H1 (cell line): Measurements from ENCODE around the gene TEKT3. TPM values are rescaled to one million over a fixed set of nuclear protein-coding genes. Genes with fewer than 3 reads are reported as not detected.

ENCODE experiments used
- CTCF ChIA-PET: fragments of 300-600 bp; sonication (Branson Sonifier 250); formaldehyde crosslinking; loops from one replicate; lab custom pipeline; 2021; ENCODE audit not compliant: partially characterized antibody; lab: Charles Lee
- POLR2A ChIA-PET: fragments of 300-600 bp; sonication (Branson Sonifier 250); formaldehyde crosslinking; loops from one replicate; lab custom pipeline; 2021; ENCODE audit warnings: inconsistent platforms; ENCODE audit not compliant: partially characterized antibody; lab: Charles Lee
- DNase-seq, 2 experiments: peaks; one replicate each; pipeline versions ENCODE4 v3.0.0 to v3.0.0-alpha.2; 2010 to 2022; ENCODE audit warnings: low spot score in 2 of 2, low read depth in 1 of 2, mixed read lengths in 1 of 2
- FAIRE-seq: peaks from 2 replicates; lab custom pipeline; 2011; peaks lifted over from hg19 to GRCh38; lab: Jason Lieb, UNC
- H2AFZ ChIP-seq: 2 replicates; pipeline ENCODE4 v1.8.1; 2012; ENCODE audit warnings: low read length, inconsistent platforms
- H2AK5ac ChIP-seq: 2 replicates; pipeline ENCODE4 v1.6.1; 2013; ENCODE audit warnings: low read depth, low read length
- H2BK120ac ChIP-seq: replicated peaks from 2 replicates; pipeline ENCODE3; 2013; ENCODE audit warnings: low read depth, low read length, inconsistent platforms
- H2BK12ac ChIP-seq: 2 replicates; pipeline ENCODE4 v1.6.1; 2013; ENCODE audit warnings: low read depth, low read length
- H2BK15ac ChIP-seq: 2 replicates; pipeline ENCODE4 v1.6.1; 2013; ENCODE audit warnings: low read length
- H2BK20ac ChIP-seq: 2 replicates; pipeline ENCODE4 v1.6.1; 2013; ENCODE audit warnings: low read length
- H2BK5ac ChIP-seq: 2 replicates; pipeline ENCODE4 v1.6.1; 2013; ENCODE audit warnings: low read depth, low read length
- H3K14ac ChIP-seq: 2 replicates; pipeline ENCODE4 v1.6.1; 2013; ENCODE audit warnings: inconsistent platforms; ENCODE audit not compliant: insufficient read length
- H3K18ac ChIP-seq: 2 replicates; pipeline ENCODE4 v1.6.1; 2013; ENCODE audit warnings: low read length; ENCODE audit errors: extremely low read depth
- H3K23ac ChIP-seq: 2 replicates; pipeline ENCODE4 v1.6.1; 2013; ENCODE audit warnings: inconsistent platforms; ENCODE audit not compliant: insufficient read length
- H3K23me2 ChIP-seq: 2 replicates; pipeline ENCODE4 v1.6.1; 2013; ENCODE audit warnings: low read depth, low read length
- H3K27ac ChIP-seq: 2 replicates; pipeline ENCODE4 v1.6.1; 2011; ENCODE audit warnings: low read depth, low read length, inconsistent platforms
- H3K27me3 ChIP-seq, 4 experiments: replicated peaks in 1 of 4; 1 replicate in 1 of 4; 2 replicates in 3 of 4; pipeline versions ENCODE4 v1.6.1 to v1.8.1; 2011 to 2013; ENCODE audit warnings: low read length in 3 of 4, mild to moderate bottlenecking in 3 of 4, inconsistent platforms in 2 of 4, mixed read lengths in 2 of 4, moderate library complexity in 1 of 4; ENCODE audit not compliant: control insufficient read depth in 3 of 4, insufficient read depth in 3 of 4; ENCODE audit errors: extremely low read depth in 1 of 4
- H3K36me3 ChIP-seq, 4 experiments: 2 replicates each; pipeline versions ENCODE4 v1.6.1 to v1.8.1; 2011 to 2013; ENCODE audit warnings: mild to moderate bottlenecking in 4 of 4, low read length in 3 of 4, moderate library complexity in 2 of 4, control low read depth in 1 of 4, inconsistent platforms in 1 of 4; ENCODE audit not compliant: insufficient read depth in 4 of 4, control insufficient read depth in 2 of 4
- H3K4ac ChIP-seq: replicated peaks from 2 replicates; pipeline ENCODE3; 2013; ENCODE audit warnings: low read length, low read depth, mixed read lengths, inconsistent platforms; ENCODE audit not compliant: insufficient read length
- H3K4me1 ChIP-seq, 4 experiments: replicated peaks in 1 of 4; 1 replicate in 1 of 4; 2 replicates in 3 of 4; pipeline versions ENCODE4 v1.6.1 to v1.8.1; 2011 to 2013; ENCODE audit warnings: low read length in 3 of 4, inconsistent platforms in 2 of 4, mixed read lengths in 1 of 4; ENCODE audit not compliant: insufficient read depth in 4 of 4, control insufficient read depth in 3 of 4
- H3K4me2 ChIP-seq, 2 experiments: 2 replicates each; pipeline versions ENCODE4 v1.6.1 to v1.8.1; 2011 to 2013; ENCODE audit warnings: low read depth in 2 of 2, low read length in 2 of 2, control low read depth in 1 of 2, inconsistent platforms in 1 of 2, mild to moderate bottlenecking in 1 of 2; ENCODE audit not compliant: insufficient read depth in 1 of 2
- H3K4me3 ChIP-seq, 4 experiments: fragments of 200-600, 300-600 bp in 1 of 4; sonication (generic), shearing (Covaris generic), sonication (Bioruptor Twin) in 1 of 4; 2 replicates each; pipeline versions ENCODE4 v1.5.1 to v1.8.1; 2011 to 2016; ENCODE audit warnings: low read length in 4 of 4, low read depth in 3 of 4, control low read depth in 2 of 4, inconsistent platforms in 2 of 4, mild to moderate bottlenecking in 2 of 4, mixed read lengths in 1 of 4, moderate library complexity in 1 of 4; ENCODE audit not compliant: insufficient read depth in 2 of 4; ENCODE audit errors: extremely low read depth in 1 of 4
- H3K56ac ChIP-seq: replicated peaks from 2 replicates; pipeline ENCODE3; 2013; ENCODE audit warnings: low read depth, mild to moderate bottlenecking, mixed read lengths, low read length, inconsistent platforms; ENCODE audit not compliant: insufficient read length
- H3K79me1 ChIP-seq: 2 replicates; pipeline ENCODE4 v1.6.1; 2013; ENCODE audit warnings: low read depth, low read length, control low read depth
- H3K79me2 ChIP-seq, 2 experiments: 2 replicates each; pipeline versions ENCODE4 v1.6.1 to v1.8.1; 2012 to 2013; ENCODE audit warnings: low read length in 2 of 2, mild to moderate bottlenecking in 2 of 2, inconsistent platforms in 1 of 2; ENCODE audit not compliant: insufficient read depth in 2 of 2, control insufficient read depth in 1 of 2
- H3K9ac ChIP-seq, 4 experiments: replicated peaks in 1 of 4; 1 replicate in 1 of 4; 2 replicates in 3 of 4; pipeline versions ENCODE4 v1.6.1 to v1.8.1; 2011 to 2013; ENCODE audit warnings: low read depth in 3 of 4, low read length in 3 of 4, control low read depth in 2 of 4, mild to moderate bottlenecking in 2 of 4, moderate library complexity in 2 of 4, inconsistent platforms in 1 of 4; ENCODE audit errors: extremely low read depth in 1 of 4
- H3K9me3 ChIP-seq, 2 experiments: 2 replicates each; pipeline versions ENCODE4 v1.6.1 to v1.8.1; 2012 to 2013; ENCODE audit warnings: mild to moderate bottlenecking in 2 of 2, moderate library complexity in 2 of 2, control low read depth in 1 of 2, inconsistent platforms in 1 of 2, low read depth in 1 of 2, low read length in 1 of 2, mixed read lengths in 1 of 2; ENCODE audit not compliant: insufficient read depth in 2 of 2
- H4K20me1 ChIP-seq, 2 experiments: replicated peaks in 1 of 2; 2 replicates each; pipeline versions ENCODE3 to v1.8.1; 2011 to 2013; ENCODE audit warnings: inconsistent platforms in 2 of 2, low read length in 2 of 2, mild to moderate bottlenecking in 1 of 2; ENCODE audit not compliant: insufficient read depth in 2 of 2, control insufficient read depth in 1 of 2
- H4K5ac ChIP-seq: 2 replicates; pipeline ENCODE4 v1.6.1; 2013; ENCODE audit warnings: low read length, low read depth, mixed read lengths, inconsistent platforms; ENCODE audit not compliant: insufficient read length
- H4K8ac ChIP-seq: 2 replicates; pipeline ENCODE4 v1.8.0; 2013; ENCODE audit warnings: mild to moderate bottlenecking, moderate library complexity, low read length, inconsistent platforms; ENCODE audit not compliant: insufficient read depth; ENCODE audit errors: extremely low read depth
- H4K91ac ChIP-seq: replicated peaks from 2 replicates; pipeline ENCODE3; 2013; ENCODE audit warnings: low read length, mixed read lengths, inconsistent platforms; ENCODE audit not compliant: insufficient read length
- SUZ12 ChIP-seq: fragments of 200-600 bp; sonication (generic); IDR thresholded peaks from 2 replicates; pipeline ENCODE4 v1.6.1; 2012; ENCODE audit warnings: mild to moderate bottlenecking, inconsistent platforms, low read length, moderate library complexity, mixed read lengths
- WGBS, 2 experiments: shearing (Covaris generic) in 1 of 2; methylation state at CpG; one replicate each; pipeline versions ENCODE4 v1.1.6 to v1.1.7; 2013 to 2015; ENCODE audit warnings: low lambda C conversion rate in 2 of 2, mixed read lengths in 2 of 2, inconsistent platforms in 1 of 2, low coverage in 1 of 2, missing lambda C conversion rate in 1 of 2; ENCODE audit not compliant: insufficient replicate concordance in 2 of 2, insufficient coverage in 1 of 2, insufficient read length in 1 of 2; ENCODE audit errors: extremely low coverage in 1 of 2, missing lambda C conversion rate in 1 of 2; 5-methylcytosine and 5-hydroxymethylcytosine counted together
- polyA plus RNA-seq, 7 experiments: library from polyadenylated mRNA; depleted of rRNA in 3 of 7; stranded (reverse) in 5 of 7; unstranded in 2 of 7; fragments of >200 nt in 5 of 7; fragments of 200-250 nt in 2 of 7; gene quantifications; 1 replicate in 5 of 7; 2 replicates in 1 of 7; 4 replicates in 1 of 7; pipeline versions ENCODE4 v1.2.1 to v1.2.3, GENCODE V29; 2011 to 2013; ENCODE audit warnings: missing spikeins in 2 of 7, mixed read lengths in 2 of 7
- total RNA-seq: library from RNA; stranded (reverse); fragmentation: NEBNext Ultra II Directional; extraction: Animal tissue kit (Norgen Biotek cat#: 25700); gene quantifications from 2 replicates; pipeline ENCODE4 v1.2.1, GENCODE V29; 2021

TEKT3 gene
- total and polyA plus RNA-seq, 2 of the 8 experiments (the other 6 are each of a cell fraction or from before 2014, with no cell fraction given), result 2.2 to 2.9 TPM

DNA sequence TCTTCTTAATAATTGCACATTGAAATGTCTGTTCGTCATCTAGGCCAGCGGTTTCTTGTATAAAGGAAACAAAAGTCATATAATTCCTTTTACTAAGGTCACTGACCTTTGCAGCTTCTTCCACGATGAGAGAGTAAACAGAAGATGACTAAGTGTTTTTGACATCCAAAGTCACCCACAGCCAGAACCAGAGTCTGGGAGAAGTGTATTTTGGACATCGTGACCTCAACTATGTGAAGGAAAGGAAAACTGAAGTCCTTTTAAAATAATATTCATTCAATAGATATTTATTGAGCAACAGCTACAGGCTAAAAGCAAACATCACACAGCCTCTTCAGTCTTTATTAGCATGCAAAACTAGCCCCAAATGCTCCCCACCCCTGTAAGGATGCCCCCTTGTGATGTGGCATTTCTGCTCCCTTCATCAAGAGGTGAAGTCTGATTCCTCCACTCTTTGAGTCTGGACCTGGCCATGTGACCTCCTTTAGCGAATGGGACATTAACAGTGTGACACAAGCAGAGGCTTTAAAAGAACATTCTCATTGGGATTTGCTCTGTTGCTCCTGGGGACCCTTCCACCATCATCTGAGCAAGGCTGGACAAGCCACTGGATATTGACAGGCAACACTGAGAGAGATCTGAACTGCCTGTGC lies 68.1 kb downstream of the TEKT3 start:
- H3K36me3 ChIP-seq, result no peaks in the 10 kb centered on the region
- no peaks in the 10 kb centered on the region for H3K23me2 ChIP-seq
- no peak overlapping the region for H4K5ac ChIP-seq
- no peaks in the 10 kb centered on the region for H4K20me1 ChIP-seq
- CTCF ChIA-PET, result interaction anchor here (1.0 to 2.2 kb wide), 4 partner anchors 10 to 23 kb away, joined by 3 to 7 read pairs (median 5); no protein-coding TSS in a partner anchor
- H2BK20ac ChIP-seq, result no peak overlapping the region
- no peak overlapping the region for H2AK5ac ChIP-seq
- POLR2A ChIA-PET, result no interaction called here
- no peak overlapping the region for H4K8ac ChIP-seq
- no peak overlapping the region for H3K4me3 ChIP-seq
- no peak for TF ChIP-seq SUZ12
- TF ChIP-seq, all 59 proteins: peak for 0
- Histone ChIP-seq H2BK15ac (no peak overlapping the region), H3K4me2 (no peak overlapping the region), H2BK120ac (no peak overlapping the region), H3K4ac (no peak overlapping the region), H3K79me2 (no peaks in the 10 kb centered on the region), H3K14ac (no peak overlapping the region), H3K9me3 (0 out of 4 replicates have a peak, but pooled peaks cover 0 to 4% of the 10 kb centered on the region in 2 experiments), H3K4me1 (peaks cover 0 to 3% (median 2%) of the 10 kb centered on the region in 4 experiments; a peak in 4 of 7 replicates), H2AFZ (no peak overlapping the region), H3K79me1 (no peaks in the 10 kb centered on the region), H3K18ac (no peak overlapping the region), H2BK5ac (no peak overlapping the region), H3K23ac (no peak overlapping the region), H3K56ac (no peak overlapping the region), H3K27me3 (no peaks in the 10 kb centered on the region; a peak in 1 of 7 replicates), H3K27ac (no peak overlapping the region), H2BK12ac (no peak overlapping the region), H3K9ac (no peak overlapping the region), H4K91ac (no peak overlapping the region)
- DNase-seq (no peak), FAIRE-seq (no peak)
- 93% methylated on average over 5 of the region's 5 CpGs; no CpG with 5 or more reads in 1 of the 2 experiments for WGBS, 2 experiments
